Upper lobe of left lung (tissue), 6 donors: ENCODE data around the gene MRPL1. TPM values are rescaled to one million over a fixed set of nuclear protein-coding genes. Genes with fewer than 3 reads are reported as not detected.

Source experiments
- ATAC-seq, 2 donors: fragments of 200-7000 bp; cut with Tn5 transposase; one replicate each; pipeline ENCODE4 v1.9.1; 2022; ENCODE audit warnings: mild to moderate bottlenecking in 2 of 2, moderate library complexity in 2 of 2; ENCODE audit not compliant: low FRiP score in 2 of 2
- DNase-seq, 2 donors: peaks; one replicate each; pipeline ENCODE4 v3.0.0-alpha.2; 2019 to 2020
- H3K27ac ChIP-seq, 4 donors: fragments of 200-600 bp; sonication (generic); one replicate each; pipeline ENCODE4 v1.5.1; 2016 to 2019
- H3K27me3 ChIP-seq, 4 donors: fragments of 200-600 bp; sonication (generic); one replicate each; pipeline ENCODE4 v1.5.1; 2017 to 2019
- H3K36me3 ChIP-seq, 4 donors: fragments of 200-600 bp; sonication (generic); one replicate each; pipeline ENCODE4 v1.5.1; 2016 to 2019
- H3K4me1 ChIP-seq, 4 donors: fragments of 200-600 bp; sonication (generic); one replicate each; pipeline ENCODE4 v1.5.1; 2018 to 2019
- H3K4me3 ChIP-seq, 4 donors: fragments of 200-600 bp; sonication (generic); one replicate each; pipeline ENCODE4 v1.5.1; 2017 to 2019; ENCODE audit warnings: mild to moderate bottlenecking in 2 of 4, moderate library complexity in 1 of 4
- H3K9me3 ChIP-seq, 4 donors: fragments of 200-600 bp; sonication (generic); one replicate each; pipeline ENCODE4 v1.5.1; 2018 to 2019
- CTCF ChIP-seq, 6 experiments: fragments of 450-650 bp in 4 of 6; fragments of 200-600 bp in 2 of 6; sonication (generic) in 2 of 6; IDR thresholded peaks; one replicate each; pipeline ENCODE4 v1.5.1; 2016 to 2019; ENCODE audit warnings: antibody characterized with exemption in 6 of 6
- EP300 ChIP-seq, 4 donors: sonication (generic); formaldehyde crosslinking; IDR thresholded peaks; one replicate each; pipeline ENCODE4 v1.5.1; 2017; ENCODE audit warnings: antibody characterized with exemption in 4 of 4, control low read depth in 2 of 4
- POLR2A ChIP-seq, 4 donors: fragments of 450-650 bp; IDR thresholded peaks; one replicate each; pipeline ENCODE4 v1.5.1; 2016 to 2017; ENCODE audit warnings: antibody characterized with exemption in 4 of 4, mild to moderate bottlenecking in 2 of 4
- POLR2AphosphoS5 ChIP-seq, 2 donors: sonication (generic); formaldehyde crosslinking; IDR thresholded peaks; one replicate each; pipeline ENCODE4 v1.5.1; 2017; ENCODE audit warnings: antibody characterized with exemption in 2 of 2
- WGBS, 2 donors: methylation state at CpG; one replicate each; pipeline ENCODE4 v1.1.5; 2017 to 2018; 5-methylcytosine and 5-hydroxymethylcytosine counted together
- total RNA-seq, 6 donors: library from RNA; depleted of rRNA in 4 of 6; stranded (reverse); fragments of >200 nt in 4 of 6; gene quantifications; one replicate each; pipeline versions ENCODE4 v1.1.0 to v1.2.1, GENCODE V29; 2016 to 2021
- donor health status: DM: no; HTN: no; CAD: no; lungs with moderate emphysema.
- donor health status: DM: no; HTN: yes; CAD: no; lungs with severe emphysema.

MRPL1 gene
- total RNA-seq, 6 donors from 2014 or later = 4.1 to 26.5 (median 16.8) TPM

- Histone ChIP-seq H3K36me3 (peaks cover 0 to 25% (median 1%) of the 10 kb centered on the region in 4 donors), H3K4me1 (no peaks in the 10 kb centered on the region), H3K4me3 (no peak overlapping the region), H3K27me3 (no peaks in the 10 kb centered on the region), H3K9me3 (no peaks in the 10 kb centered on the region), H3K27ac (no peak overlapping the region)
- 92 to 95% methylated on average over 1 of the region's 1 CpG for WGBS, 2 donors
- DNase-seq (no peak), ATAC-seq (no peak)
- TF ChIP-seq CTCF (IDR thresholded peaks at IDR 0.05) (no peak), EP300 (IDR thresholded peaks at IDR 0.05) (no peak), POLR2A (IDR thresholded peaks at IDR 0.05) (no peak), POLR2AphosphoS5 (IDR thresholded peaks at IDR 0.05) (no peak)
Observed at GRCh38 chr4:77911091-77911490, 48.5 kb downstream of the MRPL1 start.

GRCh38 chr4:77911842-77912450, 49.3 kb downstream of the MRPL1 start:
- WGBS, 2 donors = 75 to 79% methylated on average over 3 of the region's 3 CpGs
- peaks cover 0 to 25% (median 1%) of the 10 kb centered on the region in 4 donors for H3K36me3 ChIP-seq
- DNase-seq (no peak), ATAC-seq (no peak)
- no peak overlapping the region for H3K27ac ChIP-seq
- H3K9me3 ChIP-seq = no peaks in the 10 kb centered on the region
- TF ChIP-seq POLR2AphosphoS5 (IDR thresholded peaks at IDR 0.05) = no peak
- no peak for TF ChIP-seq EP300 (IDR thresholded peaks at IDR 0.05)
- H3K27me3 ChIP-seq = no peaks in the 10 kb centered on the region
- H3K4me3 ChIP-seq = no peak overlapping the region
- H3K4me1 ChIP-seq = no peaks in the 10 kb centered on the region

GRCh38 chr4:77913348-77913747, 50.7 kb downstream of the MRPL1 start:
- Histone ChIP-seq H3K4me3 (no peak overlapping the region), H3K36me3 (peaks cover 0 to 15% (median 1%) of the 10 kb centered on the region in 4 donors), H3K4me1 (no peaks in the 10 kb centered on the region), H3K27ac (no peak overlapping the region), H3K9me3 (no peaks in the 10 kb centered on the region), H3K27me3 (no peaks in the 10 kb centered on the region)
- no peak for ATAC-seq
- TF ChIP-seq CTCF (IDR thresholded peaks at IDR 0.05) (no peak), POLR2AphosphoS5 (IDR thresholded peaks at IDR 0.05) (no peak), EP300 (IDR thresholded peaks at IDR 0.05) (no peak), POLR2A (IDR thresholded peaks at IDR 0.05) (no peak)
- WGBS, 2 donors = 55 to 74% methylated on average over 3 of the region's 3 CpGs
- no peak for DNase-seq

- H3K27me3 ChIP-seq = no peaks in the 10 kb centered on the region
- H3K9me3 ChIP-seq = no peaks in the 10 kb centered on the region
- 87 to 91% methylated on average over 2 of the region's 2 CpGs for WGBS, 2 donors
- H3K36me3 ChIP-seq = no peaks in the 10 kb centered on the region
- no peak overlapping the region for H3K27ac ChIP-seq
- H3K4me1 ChIP-seq = peaks cover 12 to 16% (median 15%) of the 10 kb centered on the region in 4 donors
- H3K4me3 ChIP-seq = no peak overlapping the region
- TF ChIP-seq POLR2AphosphoS5 (IDR thresholded peaks at IDR 0.05) = no peak
- no peak for TF ChIP-seq EP300 (IDR thresholded peaks at IDR 0.05)
- no peak for TF ChIP-seq CTCF (IDR thresholded peaks at IDR 0.05)
- TF ChIP-seq POLR2A (IDR thresholded peaks at IDR 0.05) = no peak
- no peak for DNase-seq
- no peak for ATAC-seq
Observed at GRCh38 chr4:77917075-77917474, 54.4 kb downstream of the MRPL1 start.

GRCh38 chr4:77917601-77918000, 55.0 kb downstream of the MRPL1 start:
- no peak for ATAC-seq
- Histone ChIP-seq H3K9me3 (no peaks in the 10 kb centered on the region), H3K27me3 (no peaks in the 10 kb centered on the region), H3K27ac (no peak overlapping the region), H3K36me3 (no peaks in the 10 kb centered on the region), H3K4me3 (no peak overlapping the region), H3K4me1 (peaks cover 12 to 21% (median 16%) of the 10 kb centered on the region in 4 donors)
- no peak for DNase-seq
- WGBS, 2 donors = 75 to 80% methylated on average over 5 of the region's 5 CpGs
- TF ChIP-seq POLR2A (IDR thresholded peaks at IDR 0.05) (no peak), CTCF (IDR thresholded peaks at IDR 0.05) (no peak), POLR2AphosphoS5 (IDR thresholded peaks at IDR 0.05) (no peak), EP300 (IDR thresholded peaks at IDR 0.05) (no peak)
